Kidney tubule cell (primary cell): Measurements from ENCODE around the gene AMOTL2.

Experiments
- DNase-seq: peaks from one replicate; pipeline ENCODE4 v3.0.0-alpha.2; 2018; ENCODE audit warnings: low spot score

Gene AMOTL2

GRCh38 chr3:134334231-134334900, 39.9 kb downstream of the AMOTL2 start:
- no peak for DNase-seq

DNA sequence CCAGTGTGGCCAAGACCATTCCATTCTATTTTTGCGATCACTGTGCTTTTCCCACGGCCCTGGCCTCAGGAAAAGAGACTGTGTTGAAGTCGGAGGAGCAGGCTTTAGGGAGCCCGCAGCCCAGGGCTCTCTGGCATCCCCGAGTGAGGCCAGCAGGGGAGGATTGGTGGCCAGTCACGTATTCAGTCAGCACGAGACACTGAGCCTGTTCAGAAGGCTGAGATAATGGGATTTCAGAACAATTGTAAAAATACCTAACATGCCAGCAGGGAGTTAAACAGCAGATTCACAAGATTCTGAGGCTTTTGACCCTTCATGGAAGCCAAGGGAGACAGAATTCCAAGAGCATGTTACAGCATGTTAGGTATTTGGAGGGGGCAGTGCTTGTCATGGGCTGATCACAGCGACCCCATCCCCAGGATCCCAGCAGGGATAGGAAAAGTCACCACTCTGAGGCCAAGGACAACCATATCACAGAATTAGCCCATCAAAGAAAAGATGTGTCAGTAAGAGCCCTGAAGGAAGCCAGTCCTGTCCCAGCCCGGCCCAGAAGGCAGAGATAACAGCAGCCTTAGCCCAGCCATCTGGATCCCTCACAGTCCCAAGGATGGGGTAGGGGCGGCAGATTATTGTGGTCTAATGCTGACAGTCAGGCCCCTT, 40.6 kb downstream of the AMOTL2 start:
- no peak for DNase-seq

GRCh38 chr3:134332344-134332743, 41.9 kb downstream of the AMOTL2 start:
- DNase-seq, result no peak

DNA sequence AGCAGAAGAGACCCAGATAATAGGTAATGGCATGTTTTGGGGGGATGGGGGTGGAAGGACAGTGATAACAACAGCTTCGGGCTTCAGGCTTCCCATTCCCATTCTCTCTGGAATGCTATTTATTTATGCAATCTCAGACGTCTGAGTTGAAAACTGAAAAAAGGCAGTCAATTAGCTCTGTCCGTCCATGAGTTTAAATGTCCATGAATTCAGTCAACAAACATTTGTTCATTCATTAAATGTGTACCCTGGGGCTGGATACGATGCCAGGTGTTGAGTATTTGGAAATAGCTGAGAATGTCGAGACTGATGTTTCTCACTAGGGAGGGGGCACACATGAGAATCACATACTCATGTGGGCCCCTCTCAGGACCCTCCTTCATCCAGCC, 42.4 kb downstream of the AMOTL2 start:
- DNase-seq, result no peak

DNA sequence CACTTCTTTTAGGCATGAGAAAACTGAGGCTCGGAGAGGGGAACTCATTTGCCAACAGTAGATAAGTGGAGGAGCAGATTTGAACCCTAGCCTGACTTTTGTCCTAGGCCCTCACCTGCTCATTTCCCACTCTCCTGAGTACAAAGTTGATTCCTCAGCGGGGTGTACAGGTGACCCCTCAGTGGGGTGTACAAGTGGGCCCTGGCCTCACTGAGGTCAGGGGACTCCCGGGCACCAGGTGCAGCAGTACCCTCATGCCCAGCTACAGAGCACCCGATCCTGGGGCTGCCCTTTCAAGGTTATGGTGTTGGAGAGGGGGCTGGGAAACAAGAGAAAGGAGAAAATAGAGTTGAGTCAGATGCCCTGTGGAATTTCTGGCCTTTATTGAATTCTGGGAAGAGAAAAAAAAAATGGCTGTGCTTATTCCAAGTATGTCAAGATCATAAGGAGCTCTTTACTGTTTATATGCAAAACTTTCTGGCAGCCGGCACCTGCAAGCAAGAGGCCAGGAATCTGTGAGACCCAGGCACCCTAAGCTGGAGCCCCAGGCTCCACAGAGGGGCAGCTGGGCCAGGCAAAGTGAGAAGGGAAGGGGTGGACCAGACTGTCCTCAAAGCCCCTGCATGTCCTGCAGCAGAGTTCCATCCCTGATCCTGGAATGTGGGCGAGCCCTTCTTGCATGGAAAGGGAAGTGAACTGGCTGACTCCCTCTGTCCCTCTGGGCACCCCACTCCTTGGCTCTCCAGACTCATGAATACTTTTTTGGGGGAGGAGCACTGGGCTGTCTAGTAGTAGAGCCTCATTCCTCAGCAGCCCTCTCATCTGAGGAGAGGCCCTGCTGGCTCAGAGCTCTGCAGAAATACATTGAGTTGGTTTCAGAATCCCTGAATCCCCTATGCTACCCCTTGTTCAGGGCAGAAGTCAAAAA, 43.1 kb downstream of the AMOTL2 start:
- peak; percentile 61 for DNase-seq

DNA sequence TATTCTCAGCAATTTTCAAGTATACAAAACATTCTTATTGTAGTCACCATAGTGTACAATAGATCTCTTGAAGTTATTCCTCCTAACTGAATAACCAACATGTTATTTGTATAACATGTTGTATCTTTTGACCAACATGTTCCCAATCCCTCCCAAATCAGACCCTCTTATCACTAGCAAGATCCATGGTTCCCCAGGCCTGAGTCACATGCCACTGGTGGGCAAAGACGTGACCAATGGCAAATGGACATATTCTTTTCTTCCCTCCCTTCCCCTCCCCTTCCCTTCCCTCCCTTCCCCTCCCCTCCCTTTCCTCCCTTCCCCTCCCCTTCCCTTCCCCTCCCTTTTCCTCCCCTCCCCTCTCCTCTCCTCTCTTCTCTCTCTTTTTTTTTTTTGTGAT, 45.4 kb downstream of the AMOTL2 start:
- DNase-seq, result no peak

DNA sequence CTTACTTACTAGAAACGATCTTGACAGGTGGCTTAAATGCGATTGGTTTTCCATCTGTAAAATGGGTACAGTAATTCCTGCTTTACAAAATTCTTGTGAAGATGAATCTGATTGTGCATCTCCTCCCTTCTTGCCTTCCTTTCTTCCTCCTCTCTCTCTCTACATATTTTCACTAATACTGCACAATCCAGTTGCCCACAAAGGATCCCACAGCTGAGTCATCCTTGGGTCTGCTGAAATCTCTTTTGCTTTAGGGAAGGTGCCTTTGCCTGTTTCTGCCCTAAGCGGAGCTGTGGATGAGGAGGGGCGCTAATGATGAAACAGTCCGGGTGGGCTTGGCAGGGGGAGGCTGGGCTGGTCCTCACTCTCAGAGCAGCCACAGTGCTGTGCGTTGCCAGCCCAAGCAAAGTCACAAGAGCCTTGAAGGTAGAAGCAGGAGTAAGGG, 46.1 kb downstream of the AMOTL2 start:
- DNase-seq, result peak; percentile 93

DNA sequence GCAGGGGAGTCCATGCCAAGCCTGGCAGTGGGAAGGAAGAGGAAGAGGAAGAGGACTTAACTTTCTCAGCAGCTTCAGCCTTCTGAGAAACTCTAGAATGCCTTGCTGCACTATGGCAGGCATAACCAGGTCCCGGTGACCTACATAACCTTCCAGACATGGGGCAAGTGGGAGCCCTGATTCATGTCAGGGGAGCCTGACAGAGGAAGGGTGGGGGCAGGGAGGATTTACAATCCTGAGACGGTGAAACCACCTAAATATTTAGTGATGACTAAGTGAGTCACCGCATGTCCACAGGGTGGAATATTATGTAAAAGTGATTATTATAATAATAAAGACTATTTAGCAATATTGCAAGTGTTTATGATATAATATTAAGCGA, 46.7 kb downstream of the AMOTL2 start:
- peak; percentile 94 for DNase-seq

DNA sequence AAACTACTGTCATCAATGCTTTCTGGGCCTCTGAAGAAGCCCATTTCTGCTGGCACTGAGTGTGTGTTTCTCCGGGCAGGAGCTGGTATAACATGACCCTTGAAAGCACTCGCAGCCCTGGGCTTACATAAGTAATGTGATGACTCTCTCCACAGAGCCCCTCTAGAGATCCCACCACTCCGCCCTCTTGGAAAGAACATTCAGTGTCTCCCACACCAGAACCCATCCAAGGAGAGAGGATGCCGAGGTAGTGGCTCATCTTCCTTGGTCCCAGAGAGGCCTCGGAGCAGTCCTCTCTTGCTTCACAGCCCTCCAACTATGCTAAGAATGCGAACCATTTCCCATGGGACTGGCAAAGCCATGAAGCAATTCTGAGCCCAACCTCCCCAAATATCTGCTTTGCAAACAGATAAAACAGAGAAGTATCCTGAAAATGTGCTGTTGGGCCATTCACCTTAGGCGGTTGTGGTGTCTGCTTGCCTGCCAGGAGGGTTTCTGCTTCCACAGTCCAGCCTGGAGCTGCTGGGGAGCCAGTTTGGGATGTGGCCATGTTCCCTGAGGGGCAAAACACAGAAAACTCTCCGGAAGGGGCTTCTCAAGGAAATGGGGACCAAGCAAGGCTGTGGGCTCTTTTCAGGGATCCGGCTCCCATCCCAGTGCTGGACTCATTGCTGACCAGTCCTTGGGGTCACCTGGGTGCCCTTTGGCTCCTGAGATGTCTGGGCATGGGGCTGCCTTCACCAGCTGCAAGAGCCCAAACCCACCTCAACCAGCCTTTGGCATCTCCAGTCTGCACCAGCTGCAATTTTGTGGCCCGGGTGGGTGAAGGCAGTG, 47.3 kb downstream of the AMOTL2 start:
- DNase-seq, result peak; percentile 99

GRCh38 chr3:134326126-134326525, 48.1 kb downstream of the AMOTL2 start:
- DNase-seq, result peak; percentile 89

GRCh38 chr3:134325706-134326105, 48.5 kb downstream of the AMOTL2 start:
- peak; percentile 38 for DNase-seq

GRCh38 chr3:134325061-134325705, 49.1 kb downstream of the AMOTL2 start:
- DNase-seq, result peak; percentile 40

DNA sequence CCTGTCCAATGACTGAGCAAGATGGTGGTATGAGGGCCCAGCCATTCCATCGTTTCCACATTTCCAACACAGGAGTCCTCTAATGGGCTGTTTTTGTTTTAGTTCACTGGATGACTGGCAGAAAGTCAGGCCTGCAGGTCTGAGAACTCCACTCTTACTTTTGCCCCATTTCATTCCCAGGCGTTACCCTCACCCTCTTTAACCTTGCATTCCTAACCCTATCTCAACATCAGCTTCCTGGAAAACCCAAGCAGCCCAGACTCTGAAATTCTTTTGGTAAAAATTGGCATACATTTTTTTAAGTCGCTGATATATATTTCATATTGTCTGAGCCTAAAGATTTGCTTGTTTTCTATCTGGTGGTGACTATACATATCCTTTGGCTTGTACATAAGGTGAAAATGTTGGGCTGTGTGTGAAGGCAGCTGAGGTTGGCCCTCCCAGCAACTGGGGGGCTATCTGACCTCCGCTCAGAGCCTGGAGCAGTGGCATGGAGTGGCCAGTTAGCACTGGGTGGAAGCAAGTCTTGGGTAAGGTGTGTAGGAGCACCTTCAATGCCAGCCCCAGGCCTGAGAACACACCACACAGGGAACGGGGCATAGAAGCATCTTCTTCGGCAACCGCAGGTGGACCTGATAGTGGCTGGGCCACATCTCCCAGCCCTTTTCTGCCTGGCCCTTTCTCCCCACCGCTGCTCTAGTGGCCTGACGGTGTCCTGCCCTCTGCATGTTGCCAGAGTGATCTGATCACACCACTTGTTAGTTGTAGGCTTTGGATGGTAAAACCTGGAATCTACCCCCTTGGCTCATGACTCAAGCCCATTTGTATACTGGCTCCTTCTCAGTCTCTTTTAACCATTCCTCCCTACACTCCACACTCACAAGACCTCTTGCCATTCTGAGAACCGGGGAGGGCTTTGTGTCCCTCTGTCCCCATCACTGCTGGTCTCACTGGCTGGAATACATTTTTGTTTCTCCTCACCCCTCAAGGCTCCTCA, 50.0 kb downstream of the AMOTL2 start:
- peak; percentile 44 for DNase-seq

DNA sequence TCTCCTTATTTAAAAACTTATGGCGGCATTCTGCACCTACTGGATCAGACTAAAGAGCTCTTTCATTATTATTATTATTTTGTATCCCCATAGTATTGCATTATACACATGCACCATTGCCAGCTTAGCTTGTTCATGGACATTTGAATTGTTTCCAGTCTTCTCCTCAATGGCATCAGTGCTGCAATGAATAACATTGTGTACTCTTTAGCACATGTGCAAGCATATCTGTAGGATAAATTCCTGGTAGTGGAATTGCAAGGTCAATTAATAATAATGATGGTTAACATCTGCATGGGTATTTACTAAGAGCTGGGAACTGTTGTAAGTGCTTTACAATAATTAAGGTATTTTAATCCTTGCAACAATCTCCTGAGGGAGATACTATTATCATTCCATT, 52.0 kb downstream of the AMOTL2 start:
- DNase-seq, result no peak

DNA sequence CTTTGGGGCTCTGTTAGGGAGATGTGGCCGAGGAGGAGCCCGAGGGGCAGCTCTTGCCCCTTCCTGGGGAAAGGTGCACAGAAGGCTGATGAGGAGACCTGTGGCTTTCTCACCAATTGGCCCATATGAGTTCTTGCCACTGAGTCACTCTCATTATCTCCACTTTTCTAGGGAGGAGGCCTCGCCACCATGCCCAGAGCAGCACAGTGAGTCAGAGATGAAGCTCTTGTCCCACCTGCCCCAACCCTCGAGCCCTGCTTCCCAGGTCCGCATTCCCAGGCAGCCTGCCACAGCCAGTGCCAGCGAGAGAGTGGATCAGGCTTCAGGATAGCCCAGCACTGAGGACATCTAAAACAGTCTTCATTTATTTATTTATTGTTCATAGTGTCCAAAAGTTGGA, 53.5 kb downstream of the AMOTL2 start:
- peak; percentile 91 for DNase-seq

DNA sequence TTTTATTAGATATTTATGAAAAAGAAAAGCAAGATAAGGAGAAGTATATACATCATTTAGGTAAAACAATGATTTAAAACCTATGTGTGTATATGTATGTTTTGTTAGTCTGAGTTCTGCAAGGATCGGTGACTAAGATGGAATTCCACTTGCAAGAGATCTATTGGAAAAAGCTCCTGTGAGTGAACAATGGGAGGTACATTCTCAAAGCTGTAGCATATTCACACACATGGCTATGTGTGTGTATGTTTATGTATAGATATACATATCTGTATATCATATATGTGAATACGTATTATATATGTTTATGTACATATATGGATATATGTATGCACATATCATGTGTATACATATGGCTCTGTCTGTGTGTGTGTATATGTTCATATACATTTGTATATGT, 54.3 kb downstream of the AMOTL2 start:
- no peak for DNase-seq

DNA sequence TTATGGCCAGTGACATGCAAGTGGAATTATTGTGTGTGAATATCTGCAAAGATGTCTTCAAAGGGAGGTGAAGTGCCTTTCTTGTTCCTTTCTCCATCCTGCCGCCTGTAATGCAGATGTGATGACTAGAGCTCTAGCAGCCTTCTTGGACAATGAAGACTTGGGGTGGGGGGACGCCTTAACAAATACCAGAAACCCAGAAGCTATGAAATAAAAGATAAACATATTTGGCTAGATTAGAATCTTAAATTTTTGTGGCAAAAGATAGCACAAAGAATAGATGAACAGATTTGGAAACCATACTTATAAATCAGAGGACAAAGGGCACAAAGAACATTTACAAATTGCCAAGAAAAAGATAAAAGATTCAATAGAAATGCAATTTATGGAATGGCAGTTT, 56.1 kb downstream of the AMOTL2 start:
- no peak for DNase-seq

DNA sequence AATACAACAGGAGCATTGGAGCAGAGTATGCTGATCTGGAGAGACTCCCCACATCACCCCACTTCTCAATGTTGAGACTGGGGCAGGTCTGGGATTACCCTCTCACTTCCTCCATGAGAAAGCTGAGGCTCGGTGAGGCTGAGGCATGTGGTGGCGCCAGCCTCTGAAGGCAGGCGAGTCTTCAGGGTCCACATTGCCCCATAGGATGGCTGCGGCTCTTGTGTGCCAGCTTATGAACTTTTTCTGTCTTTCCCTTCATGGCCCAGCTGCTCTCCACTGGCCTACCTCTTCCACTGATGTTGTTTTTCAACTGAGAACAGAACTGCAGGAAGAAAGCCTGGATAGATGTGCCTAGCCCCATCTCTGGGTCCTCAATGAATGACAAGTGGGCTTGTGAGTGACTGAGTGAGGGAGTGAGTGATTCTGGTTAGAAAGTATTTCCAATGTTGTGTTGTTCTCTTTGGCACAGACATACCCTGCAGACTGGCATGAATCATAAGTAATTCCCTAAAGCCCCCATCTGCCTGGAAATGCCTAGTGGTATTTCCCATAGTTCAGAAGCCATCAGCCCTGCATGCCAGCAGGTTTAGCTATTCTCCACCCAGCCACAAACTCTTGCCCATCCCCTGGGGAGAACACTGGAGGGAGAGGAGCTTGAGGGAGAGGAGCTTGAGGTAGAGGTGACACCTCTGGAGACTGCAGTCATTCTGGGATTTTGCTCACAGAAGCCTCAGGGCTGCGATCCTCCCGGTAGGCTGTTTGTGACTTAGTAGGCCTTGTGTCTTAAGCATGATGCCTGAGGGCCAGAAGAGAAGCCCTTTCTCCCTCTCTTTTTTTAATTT, 56.9 kb downstream of the AMOTL2 start:
- DNase-seq, result peak; percentile 94
